ENCODE results near the gene PHKB. TPM values are rescaled to one million over a fixed set of nuclear protein-coding genes. Genes with fewer than 3 reads are reported as not detected.

The PHKB gene
- total RNA-seq, 1 donor from 2014 or later, result 57.7 TPM

DNA sequence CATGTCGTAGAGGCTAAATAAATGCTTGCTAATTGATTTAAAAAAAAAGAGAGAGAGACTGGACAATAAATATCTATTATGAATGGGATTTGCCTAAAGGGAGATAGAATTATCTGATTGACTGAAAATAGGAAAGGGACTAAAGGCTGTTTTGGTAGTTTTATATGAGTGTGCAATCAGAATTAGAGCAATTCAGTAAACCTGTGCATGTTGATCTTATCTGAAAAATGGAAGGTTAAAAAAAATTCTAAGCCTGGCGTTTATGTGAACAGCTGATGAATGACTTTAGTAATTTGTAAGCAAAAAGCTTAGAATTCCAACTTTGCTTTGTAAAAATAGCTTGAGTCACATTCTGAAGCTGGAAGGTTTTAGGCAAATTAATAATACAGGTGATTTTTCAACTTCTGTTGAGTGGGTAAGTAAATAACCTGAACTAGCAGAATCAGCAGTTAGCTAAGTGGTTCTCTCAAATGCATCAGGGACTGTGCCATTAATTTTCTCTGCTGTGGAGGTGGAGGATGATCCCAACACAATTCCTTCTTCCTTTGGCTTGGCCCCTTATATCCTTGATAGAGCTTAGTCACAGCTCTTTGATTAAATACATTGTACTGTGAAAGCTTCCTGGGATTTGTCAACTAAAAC, 254.4 kb downstream of the PHKB start:
- Mint-ChIP-seq H3K36me3 (ENCODE audit: low read depth) (no peaks in the 10 kb centered on the region), H3K9me3 (ENCODE audit: low read depth) (no peaks in the 10 kb centered on the region), H3K4me3 (ENCODE audit: unreplicated experiment) (no peak overlapping the region), H3K4me1 (ENCODE audit: low read depth) (peaks cover 5% of the 10 kb centered on the region), H3K27ac (ENCODE audit: unreplicated experiment) (no peak overlapping the region), H3K27me3 (ENCODE audit: low read depth) (no peaks in the 10 kb centered on the region)
- TF ChIP-seq CTCF (IDR thresholded peaks at IDR 0.05), result no peak
- DNase-seq (ENCODE audit: low spot score), result no peak

DNA sequence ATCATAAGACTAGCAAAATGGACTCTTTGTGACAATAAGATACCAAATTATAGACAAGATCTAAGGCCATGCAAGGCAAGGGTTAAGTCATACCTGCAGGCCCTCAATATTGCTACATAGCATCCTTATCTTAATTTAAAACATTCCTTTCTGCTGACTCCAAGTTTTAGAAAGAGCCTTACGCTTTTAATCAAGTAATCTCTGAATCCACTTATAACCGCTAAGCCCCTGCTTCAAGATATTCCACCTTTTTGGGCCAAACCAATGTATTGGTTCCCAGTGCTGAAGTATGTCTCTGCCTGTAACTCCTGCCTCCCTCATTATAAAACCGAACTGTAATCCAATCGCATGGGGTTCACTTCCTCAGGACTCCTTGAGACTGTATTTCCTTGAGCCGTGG, 255.4 kb downstream of the PHKB start:
- H3K4me3 Mint-ChIP-seq (ENCODE audit: unreplicated experiment), result no peak overlapping the region
- no peak for TF ChIP-seq CTCF (IDR thresholded peaks at IDR 0.05)
- no peak for DNase-seq (ENCODE audit: low spot score)
- no peaks in the 10 kb centered on the region for H3K36me3 Mint-ChIP-seq (ENCODE audit: low read depth)
- no peaks in the 10 kb centered on the region for H3K9me3 Mint-ChIP-seq (ENCODE audit: low read depth)
- H3K27ac Mint-ChIP-seq (ENCODE audit: unreplicated experiment), result no peak overlapping the region
- peaks cover 5% of the 10 kb centered on the region for H3K4me1 Mint-ChIP-seq (ENCODE audit: low read depth)
- H3K27me3 Mint-ChIP-seq (ENCODE audit: low read depth), result no peaks in the 10 kb centered on the region

DNA sequence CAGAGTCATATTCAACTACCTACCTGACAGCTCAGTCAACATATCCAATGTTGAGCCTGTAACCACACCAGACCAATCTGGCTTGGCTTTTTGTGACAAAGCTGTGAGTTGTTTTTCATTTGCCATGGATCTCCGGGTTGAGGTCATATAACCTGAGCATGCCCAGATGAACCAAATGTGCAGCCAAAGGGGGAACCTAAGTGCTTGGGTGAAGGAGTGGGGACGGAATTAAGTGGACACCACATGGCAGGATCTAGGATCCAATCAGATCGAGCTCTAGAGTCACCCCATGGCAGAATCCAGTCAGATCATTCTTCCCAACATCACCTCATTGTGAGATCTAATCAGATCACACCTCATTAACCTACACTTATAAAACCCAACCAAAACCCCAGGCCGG, 258.6 kb downstream of the PHKB start:
- Mint-ChIP-seq H3K27ac (ENCODE audit: unreplicated experiment) (no peak overlapping the region), H3K9me3 (ENCODE audit: low read depth) (no peaks in the 10 kb centered on the region)

GRCh38 chr16:47721006-47721637, 260.0 kb downstream of the PHKB start:
- Mint-ChIP-seq H3K27ac (ENCODE audit: unreplicated experiment) (no peak overlapping the region), H3K4me1 (ENCODE audit: low read depth) (no peaks in the 10 kb centered on the region), H3K4me3 (ENCODE audit: unreplicated experiment) (no peak overlapping the region), H3K36me3 (ENCODE audit: low read depth) (no peaks in the 10 kb centered on the region), H3K9me3 (ENCODE audit: low read depth) (no peaks in the 10 kb centered on the region), H3K27me3 (ENCODE audit: low read depth) (no peaks in the 10 kb centered on the region)
- TF ChIP-seq CTCF (IDR thresholded peaks at IDR 0.05), result no peak
- no peak for DNase-seq (ENCODE audit: low spot score)

More for the DNA sequence above, 258.6 kb downstream of the PHKB start:
- Mint-ChIP-seq H3K27me3 (ENCODE audit: low read depth) (no peaks in the 10 kb centered on the region), H3K4me3 (ENCODE audit: unreplicated experiment) (no peak overlapping the region), H3K4me1 (ENCODE audit: low read depth) (no peaks in the 10 kb centered on the region), H3K36me3 (ENCODE audit: low read depth) (no peaks in the 10 kb centered on the region)
- DNase-seq (ENCODE audit: low spot score), result no peak
- TF ChIP-seq CTCF (IDR thresholded peaks at IDR 0.05), result no peak

- no peak for TF ChIP-seq CTCF (IDR thresholded peaks at IDR 0.05)
- H3K36me3 Mint-ChIP-seq (ENCODE audit: low read depth), result no peaks in the 10 kb centered on the region
Measured at GRCh38 chr16:47722046-47722445, 260.9 kb downstream of the PHKB start.

More at GRCh38 chr16:47722046-47722445, 260.9 kb downstream of the PHKB start:
- Mint-ChIP-seq H3K4me3 (ENCODE audit: unreplicated experiment) (no peak overlapping the region), H3K9me3 (ENCODE audit: low read depth) (no peaks in the 10 kb centered on the region), H3K27me3 (ENCODE audit: low read depth) (no peaks in the 10 kb centered on the region), H3K27ac (ENCODE audit: unreplicated experiment) (no peak overlapping the region), H3K4me1 (ENCODE audit: low read depth) (no peaks in the 10 kb centered on the region)
- DNase-seq (ENCODE audit: low spot score), result no peak
